ENCODE results near the gene CYP1A2.

GRCh38 chr15:74746389-74746788 is 2.3 kb upstream of the CYP1A2 start:
- TF ChIP-seq CTCF (IDR thresholded peaks at IDR 0.05): no peak
- TF ChIP-seq POLR2A (IDR thresholded peaks at IDR 0.05): no peak
